C4-2B (cell line): ENCODE results near the gene ATP5PF.
"Not testable (repeated sequence)": the region's sequence is repeated elsewhere in the genome, so short reads cannot be mapped to it uniquely, and the experiment has no call there.

ENCODE experiments used
- H3K27ac ChIP-seq: fragments of 450-650 bp; 2 replicates; pipeline ENCODE4 v1.5.1; 2017
- CTCF ChIP-seq: fragments of 450-650 bp; conservative IDR thresholded peaks from 2 replicates; pipeline ENCODE4 v1.5.1; 2017; ENCODE audit warnings: mild to moderate bottlenecking
- ZFX ChIP-seq: fragments of 450-650 bp; IDR thresholded peaks from 2 replicates; pipeline ENCODE4 v1.6.1; 2017

The ATP5PF gene

GRCh38 chr21:25734904-25735645 lies at the start of gene ATP5PF, which contains the start of gene GABPA:
ATP5PF (minus strand) TSS chr21:25734904; CDS start chr21:25729794, 5,110 bp downstream.
GABPA (plus strand) TSS chr21:25734972; CDS start chr21:25741599, 6,627 bp downstream.
- H3K27ac ChIP-seq: peak within 1 kb of the TSS; percentile 95
- TF ChIP-seq ZFX: peak; percentile 81
- TF ChIP-seq CTCF: no peak

GRCh38 chr21:25778126-25778875 lies 43.6 kb upstream of the ATP5PF start:
- not testable (repeated sequence) for H3K27ac ChIP-seq

GRCh38 chr21:25776440-25776839 lies 41.7 kb upstream of the ATP5PF start:
- no peak overlapping the region for H3K27ac ChIP-seq
- no peak for TF ChIP-seq ZFX
- no peak for TF ChIP-seq CTCF

- H3K27ac ChIP-seq: no peak overlapping the region
- TF ChIP-seq CTCF (no peak), ZFX (no peak)
Measured at GRCh38 chr21:25772686-25773085, 38.0 kb upstream of the ATP5PF start.

GRCh38 chr21:25767921-25768320 lies 33.2 kb upstream of the ATP5PF start:
- TF ChIP-seq CTCF: no peak
- TF ChIP-seq ZFX: no peak
- H3K27ac ChIP-seq: no peak overlapping the region

GRCh38 chr21:25764065-25764464 lies 29.4 kb upstream of the ATP5PF start:
- H3K27ac ChIP-seq: no peak overlapping the region
- TF ChIP-seq ZFX (no peak), CTCF (no peak)

- TF ChIP-seq CTCF (no peak), ZFX (no peak)
- H3K27ac ChIP-seq: no peak overlapping the region
Measured at GRCh38 chr21:25760677-25761076, 26.0 kb upstream of the ATP5PF start.
